ENCODE data around the gene DCAF6. TPM values are rescaled to one million over a fixed set of nuclear protein-coding genes. Genes with fewer than 3 reads are reported as not detected.
A peak's percentile ranks its signal among the peaks of the same experiment; 100 is the strongest.

The DCAF6 gene
- total and polyA plus RNA-seq, 12 donors = 49.0 to 226 (median 197) TPM

DNA sequence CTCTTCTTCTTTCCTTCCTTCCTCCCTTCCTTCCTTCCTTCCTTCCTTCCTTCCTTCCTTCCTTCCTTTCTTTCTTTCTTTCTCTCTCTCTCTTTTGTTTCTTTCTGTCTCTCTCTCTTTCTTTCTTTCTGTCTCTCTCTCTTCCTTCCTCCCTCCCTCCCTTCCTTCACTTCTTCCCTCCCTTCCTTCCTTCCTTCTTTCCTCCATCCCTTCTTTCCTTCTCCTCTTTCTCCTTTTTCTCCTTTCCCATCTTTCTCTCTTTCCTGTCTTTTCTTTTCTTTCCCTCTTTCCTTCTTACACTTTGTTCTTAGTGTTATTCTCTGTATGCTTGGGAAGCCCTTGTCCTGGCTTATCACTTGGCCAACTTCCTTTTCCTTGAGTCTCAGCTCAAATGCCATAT, 72.8 kb downstream of the DCAF6 start:
- Histone ChIP-seq H3K9me3 (no peaks in the 10 kb centered on the region), H3K27me3 (no peaks in the 10 kb centered on the region), H3K36me3 (peaks cover 0 to 76% (median 17%) of the 10 kb centered on the region in 9 donors), H3K27ac (no peak overlapping the region), H3K4me3 (no peak overlapping the region), H3K4me1 (peaks cover 0 to 10% (median 0%) of the 10 kb centered on the region in 9 donors)
- TF ChIP-seq CTCF (IDR thresholded peaks at IDR 0.05) = no peak
- intact Hi-C loops (cut with DNase I) = no loop called here
- ATAC-seq (no peak), DNase-seq (no peak)

- no peak for ATAC-seq
Observed at GRCh38 chr1:168019407-168019806, 82.9 kb downstream of the DCAF6 start.

GRCh38 chr1:168031198-168031597, 94.7 kb downstream of the DCAF6 start:
- intact Hi-C loops (cut with DNase I) = no loop called here
- H3K27ac ChIP-seq = peak overlapping the region in 1 of 10 donors; percentile 45
- no peak for DNase-seq
- no peak for TF ChIP-seq CTCF (IDR thresholded peaks at IDR 0.05)
- H3K4me3 ChIP-seq = no peak overlapping the region
- no peaks in the 10 kb centered on the region for H3K4me1 ChIP-seq
- ATAC-seq = no peak
- H3K9me3 ChIP-seq = no peaks in the 10 kb centered on the region
- WGBS, 2 donors = 91 to 92% methylated on average over 5 of the region's 5 CpGs
- no peaks in the 10 kb centered on the region for H3K27me3 ChIP-seq
- peaks cover 0 to 57% (median 4%) of the 10 kb centered on the region in 9 donors for H3K36me3 ChIP-seq

More at GRCh38 chr1:168019407-168019806, 82.9 kb downstream of the DCAF6 start:
- WGBS, 2 donors = 91 to 93% methylated on average over 1 of the region's 1 CpG
- Histone ChIP-seq H3K27me3 (no peaks in the 10 kb centered on the region), H3K9me3 (no peaks in the 10 kb centered on the region), H3K4me3 (no peak overlapping the region), H3K4me1 (no peaks in the 10 kb centered on the region), H3K36me3 (peaks cover 0 to 76% (median 29%) of the 10 kb centered on the region in 9 donors), H3K27ac (no peak overlapping the region)
- intact Hi-C loops (cut with DNase I) = no loop called here
- TF ChIP-seq CTCF (IDR thresholded peaks at IDR 0.05) = no peak
- DNase-seq = no peak

- TF ChIP-seq CTCF (IDR thresholded peaks at IDR 0.05) = no peak
- 88% methylated on average over 4 of the region's 4 CpGs for WGBS, 2 donors
- Histone ChIP-seq H3K9me3 (no peaks in the 10 kb centered on the region), H3K27ac (peak overlapping the region in 1 of 10 donors; percentile 45), H3K4me3 (no peak overlapping the region), H3K36me3 (peaks cover 0 to 53% (median 4%) of the 10 kb centered on the region in 9 donors), H3K27me3 (no peaks in the 10 kb centered on the region), H3K4me1 (no peaks in the 10 kb centered on the region)
- ATAC-seq (no peak), DNase-seq (no peak)
- intact Hi-C loops (cut with DNase I) = no loop called here
Observed at GRCh38 chr1:168031627-168032026, 95.1 kb downstream of the DCAF6 start.

All from heart right ventricle (tissue), 16 donors.